HUES6 (cell line): ENCODE results near the gene MGLL.

Source experiments
- H3K27ac ChIP-seq: 2 replicates; pipeline ENCODE4 v1.7.0; 2013; ENCODE audit warnings: low read depth, mild to moderate bottlenecking, low read length, inconsistent platforms
- H3K27me3 ChIP-seq: 2 replicates; pipeline ENCODE4 v1.6.1; 2013; ENCODE audit warnings: low read length; ENCODE audit not compliant: control insufficient read depth, insufficient read depth
- H3K36me3 ChIP-seq: 2 replicates; pipeline ENCODE4 v1.6.1; 2013; ENCODE audit warnings: low read length; ENCODE audit not compliant: control insufficient read depth, insufficient read depth
- H3K4me1 ChIP-seq: 2 replicates; pipeline ENCODE4 v1.6.1; 2013; ENCODE audit warnings: low read length; ENCODE audit not compliant: control insufficient read depth, insufficient read depth
- H3K4me3 ChIP-seq: 2 replicates; pipeline ENCODE4 v1.5.1; 2013; ENCODE audit warnings: low read depth, low read length
- H3K9ac ChIP-seq: one replicate; pipeline ENCODE4 v1.6.1; 2013; ENCODE audit warnings: mild to moderate bottlenecking, low read length
- H3K9me3 ChIP-seq: 2 replicates; pipeline ENCODE4 v1.6.1; 2013; ENCODE audit warnings: low read depth, low read length; ENCODE audit not compliant: control insufficient read depth, insufficient read depth

Gene MGLL

GRCh38 chr3:127763816-127764215 is 58.5 kb downstream of the MGLL start:
- Histone ChIP-seq H3K4me1 (no peaks in the 10 kb centered on the region), H3K9me3 (no peaks in the 10 kb centered on the region; the same call in 1 of the 2 replicates), H3K27ac (no peak overlapping the region), H3K27me3 (no peaks in the 10 kb centered on the region), H3K9ac (no peak overlapping the region), H3K4me3 (no peak overlapping the region), H3K36me3 (no peaks in the 10 kb centered on the region)

GRCh38 chr3:127763337-127763736 is 59.0 kb downstream of the MGLL start:
- Histone ChIP-seq H3K9ac (no peak overlapping the region), H3K9me3 (no peaks in the 10 kb centered on the region; the same call in 1 of the 2 replicates), H3K27me3 (no peaks in the 10 kb centered on the region), H3K36me3 (no peaks in the 10 kb centered on the region), H3K27ac (no peak overlapping the region), H3K4me3 (no peak overlapping the region), H3K4me1 (no peaks in the 10 kb centered on the region)

- H3K4me3 ChIP-seq, result no peak overlapping the region
- H3K9ac ChIP-seq, result no peak overlapping the region
- no peaks in the 10 kb centered on the region for H3K36me3 ChIP-seq
- H3K27me3 ChIP-seq, result no peaks in the 10 kb centered on the region
- no peaks in the 10 kb centered on the region for H3K4me1 ChIP-seq
- no peak overlapping the region for H3K27ac ChIP-seq
- no peaks in the 10 kb centered on the region; the same call in 1 of the 2 replicates for H3K9me3 ChIP-seq
Measured at GRCh38 chr3:127762787-127763105, 59.6 kb downstream of the MGLL start.

GRCh38 chr3:127762077-127762786 is 60.1 kb downstream of the MGLL start:
- Histone ChIP-seq H3K9ac (no peak overlapping the region), H3K4me3 (no peak overlapping the region)

GRCh38 chr3:127761441-127761801 is 60.9 kb downstream of the MGLL start:
- Histone ChIP-seq H3K4me3 (no peak overlapping the region), H3K27me3 (no peaks in the 10 kb centered on the region), H3K4me1 (no peaks in the 10 kb centered on the region), H3K27ac (no peak overlapping the region), H3K9me3 (no peaks in the 10 kb centered on the region), H3K9ac (no peak overlapping the region), H3K36me3 (no peaks in the 10 kb centered on the region)

More at GRCh38 chr3:127762077-127762786, 60.1 kb downstream of the MGLL start:
- no peaks in the 10 kb centered on the region for H3K27me3 ChIP-seq
- H3K27ac ChIP-seq, result no peak overlapping the region
- no peaks in the 10 kb centered on the region for H3K36me3 ChIP-seq
- H3K9me3 ChIP-seq, result no peaks in the 10 kb centered on the region
- H3K4me1 ChIP-seq, result no peaks in the 10 kb centered on the region

- no peak overlapping the region for H3K9ac ChIP-seq
- H3K4me1 ChIP-seq, result no peaks in the 10 kb centered on the region
- no peaks in the 10 kb centered on the region for H3K36me3 ChIP-seq
- H3K4me3 ChIP-seq, result no peak overlapping the region
- no peaks in the 10 kb centered on the region for H3K9me3 ChIP-seq
- H3K27me3 ChIP-seq, result no peaks in the 10 kb centered on the region
- no peak overlapping the region for H3K27ac ChIP-seq
Measured at GRCh38 chr3:127760791-127761440, 61.4 kb downstream of the MGLL start.

GRCh38 chr3:127760361-127760760 is 62.0 kb downstream of the MGLL start:
- Histone ChIP-seq H3K27me3 (no peaks in the 10 kb centered on the region), H3K27ac (no peak overlapping the region), H3K36me3 (no peaks in the 10 kb centered on the region), H3K9me3 (no peaks in the 10 kb centered on the region), H3K4me1 (no peaks in the 10 kb centered on the region), H3K9ac (no peak overlapping the region), H3K4me3 (no peak overlapping the region)

GRCh38 chr3:127759826-127760225 is 62.5 kb downstream of the MGLL start:
- Histone ChIP-seq H3K4me1 (no peaks in the 10 kb centered on the region), H3K27ac (no peak overlapping the region), H3K9me3 (no peaks in the 10 kb centered on the region), H3K27me3 (no peaks in the 10 kb centered on the region), H3K9ac (no peak overlapping the region), H3K4me3 (no peak overlapping the region), H3K36me3 (no peaks in the 10 kb centered on the region)

GRCh38 chr3:127758013-127758412 is 64.3 kb downstream of the MGLL start:
- no peak overlapping the region for H3K9ac ChIP-seq
- no peak overlapping the region for H3K4me3 ChIP-seq
- no peaks in the 10 kb centered on the region for H3K27me3 ChIP-seq
- H3K36me3 ChIP-seq, result no peaks in the 10 kb centered on the region
- no peaks in the 10 kb centered on the region for H3K4me1 ChIP-seq
- H3K27ac ChIP-seq, result no peak overlapping the region
- H3K9me3 ChIP-seq, result no peaks in the 10 kb centered on the region

GRCh38 chr3:127755305-127755681 is 67.0 kb downstream of the MGLL start:
- Histone ChIP-seq H3K4me1 (no peaks in the 10 kb centered on the region), H3K4me3 (no peak overlapping the region), H3K27ac (no peak overlapping the region), H3K36me3 (no peaks in the 10 kb centered on the region), H3K9ac (no peak overlapping the region), H3K27me3 (no peaks in the 10 kb centered on the region), H3K9me3 (no peaks in the 10 kb centered on the region)

- no peak overlapping the region for H3K4me3 ChIP-seq
- no peaks in the 10 kb centered on the region for H3K9me3 ChIP-seq
- no peaks in the 10 kb centered on the region for H3K36me3 ChIP-seq
- H3K9ac ChIP-seq, result no peak overlapping the region
- no peak overlapping the region for H3K27ac ChIP-seq
- H3K27me3 ChIP-seq, result no peaks in the 10 kb centered on the region
- no peaks in the 10 kb centered on the region for H3K4me1 ChIP-seq
Measured at GRCh38 chr3:127754411-127755304, 67.7 kb downstream of the MGLL start.
